Measurements from ENCODE around the gene CHST8. TPM values are rescaled to one million over a fixed set of nuclear protein-coding genes. Genes with fewer than 3 reads are reported as not detected.

Gene CHST8
- total RNA-seq, 1 experiment from 2014 or later = 33.5 TPM

- peaks cover 45% of the 10 kb centered on the region for H3K4me1 Mint-ChIP-seq
- H3K27me3 Mint-ChIP-seq (ENCODE audit: low read depth) = 0 out of 2 replicates have a peak, but pooled peaks cover 3% of the 10 kb centered on the region
- ChIA-PET POLR2A (interaction anchor here (0.6 to 3.6 kb wide), 7 partner anchors 18 to 1184 kb away, joined by 3 to 22 read pairs (median 4); no protein-coding TSS in a partner anchor), CTCF (interaction anchor here (0.6 to 2.6 kb wide), 43 partner anchors 9 to 570 kb away, joined by 3 to 53 read pairs (median 4); partner anchors contain the start of genes GPI and PEPD)
- H3K4me3 Mint-ChIP-seq = peak overlapping the region; percentile 68
- DNase-seq (ENCODE audit: low spot score) (peak; percentile 88), ATAC-seq (peak; percentile 66)
- no peak overlapping the region; the same call in 1 of the 2 replicates for H3K27ac Mint-ChIP-seq
- no peaks in the 10 kb centered on the region for H3K9me3 Mint-ChIP-seq
- peaks cover 4% of the 10 kb centered on the region for H3K36me3 Mint-ChIP-seq
- TF ChIP-seq TCF7 (CRISPR knock-in tag; IDR thresholded peaks at IDR 0.05; ENCODE audit: low read depth) (no peak), E2F4 (CRISPR knock-in tag; IDR thresholded peaks at IDR 0.05; ENCODE audit: borderline replicate concordance, low read depth) (no peak), SOX15 (CRISPR knock-in tag; IDR thresholded peaks at IDR 0.05) (no peak), ZNF317 (CRISPR knock-in tag; IDR thresholded peaks at IDR 0.05; ENCODE audit: borderline replicate concordance, low read depth) (no peak), NFYB (CRISPR knock-in tag; conservative IDR thresholded peaks at IDR 0.05; ENCODE audit: low read depth) (no peak), NR2C2 (CRISPR knock-in tag; IDR thresholded peaks at IDR 0.05) (no peak), RELA (CRISPR knock-in tag; IDR thresholded peaks at IDR 0.05; ENCODE audit: borderline replicate concordance) (no peak), RORB (CRISPR knock-in tag; IDR thresholded peaks at IDR 0.05) (no peak), JUN (CRISPR knock-in tag; IDR thresholded peaks at IDR 0.05) (no peak), ZNF416 (CRISPR knock-in tag; IDR thresholded peaks at IDR 0.05) (no peak), ELF4 (CRISPR knock-in tag; IDR thresholded peaks at IDR 0.05; ENCODE audit: low read depth) (no peak), NFE2L1 (CRISPR knock-in tag; IDR thresholded peaks at IDR 0.05) (no peak), STAT6 (CRISPR knock-in tag; conservative IDR thresholded peaks at IDR 0.05; ENCODE audit: low read depth) (no peak), SMAD4 (CRISPR knock-in tag; IDR thresholded peaks at IDR 0.05) (0 out of 2 replicates have a peak, but pooled peaks have one; percentile 23), NFATC4 (CRISPR knock-in tag; IDR thresholded peaks at IDR 0.05) (no peak), USF1 (CRISPR knock-in tag; IDR thresholded peaks at IDR 0.05) (0 out of 2 replicates have a peak, but pooled peaks have one; percentile 14), ATF2 (CRISPR knock-in tag; IDR thresholded peaks at IDR 0.05; ENCODE audit: borderline replicate concordance, low read depth) (no peak), IRF2 (CRISPR knock-in tag; IDR thresholded peaks at IDR 0.05; ENCODE audit: borderline replicate concordance, low read depth) (no peak), ZNF532 (CRISPR knock-in tag; IDR thresholded peaks at IDR 0.05; ENCODE audit: borderline replicate concordance) (no peak)
- TF ChIP-seq, protein P1, sequence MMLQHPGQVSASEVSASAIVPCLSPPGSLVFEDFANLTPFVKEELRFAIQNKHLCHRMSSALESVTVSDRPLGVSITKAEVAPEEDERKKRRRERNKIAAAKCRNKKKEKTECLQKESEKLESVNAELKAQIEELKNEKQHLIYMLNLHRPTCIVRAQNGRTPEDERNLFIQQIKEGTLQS (CRISPR knock-in tag; conservative IDR thresholded peaks at IDR 0.05) = no peak
- TF ChIP-seq, protein P2, sequence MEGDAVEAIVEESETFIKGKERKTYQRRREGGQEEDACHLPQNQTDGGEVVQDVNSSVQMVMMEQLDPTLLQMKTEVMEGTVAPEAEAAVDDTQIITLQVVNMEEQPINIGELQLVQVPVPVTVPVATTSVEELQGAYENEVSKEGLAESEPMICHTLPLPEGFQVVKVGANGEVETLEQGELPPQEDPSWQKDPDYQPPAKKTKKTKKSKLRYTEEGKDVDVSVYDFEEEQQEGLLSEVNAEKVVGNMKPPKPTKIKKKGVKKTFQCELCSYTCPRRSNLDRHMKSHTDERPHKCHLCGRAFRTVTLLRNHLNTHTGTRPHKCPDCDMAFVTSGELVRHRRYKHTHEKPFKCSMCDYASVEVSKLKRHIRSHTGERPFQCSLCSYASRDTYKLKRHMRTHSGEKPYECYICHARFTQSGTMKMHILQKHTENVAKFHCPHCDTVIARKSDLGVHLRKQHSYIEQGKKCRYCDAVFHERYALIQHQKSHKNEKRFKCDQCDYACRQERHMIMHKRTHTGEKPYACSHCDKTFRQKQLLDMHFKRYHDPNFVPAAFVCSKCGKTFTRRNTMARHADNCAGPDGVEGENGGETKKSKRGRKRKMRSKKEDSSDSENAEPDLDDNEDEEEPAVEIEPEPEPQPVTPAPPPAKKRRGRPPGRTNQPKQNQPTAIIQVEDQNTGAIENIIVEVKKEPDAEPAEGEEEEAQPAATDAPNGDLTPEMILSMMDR (IDR thresholded peaks at IDR 0.05) = peak; percentile 75
- TF ChIP-seq, protein P3, sequence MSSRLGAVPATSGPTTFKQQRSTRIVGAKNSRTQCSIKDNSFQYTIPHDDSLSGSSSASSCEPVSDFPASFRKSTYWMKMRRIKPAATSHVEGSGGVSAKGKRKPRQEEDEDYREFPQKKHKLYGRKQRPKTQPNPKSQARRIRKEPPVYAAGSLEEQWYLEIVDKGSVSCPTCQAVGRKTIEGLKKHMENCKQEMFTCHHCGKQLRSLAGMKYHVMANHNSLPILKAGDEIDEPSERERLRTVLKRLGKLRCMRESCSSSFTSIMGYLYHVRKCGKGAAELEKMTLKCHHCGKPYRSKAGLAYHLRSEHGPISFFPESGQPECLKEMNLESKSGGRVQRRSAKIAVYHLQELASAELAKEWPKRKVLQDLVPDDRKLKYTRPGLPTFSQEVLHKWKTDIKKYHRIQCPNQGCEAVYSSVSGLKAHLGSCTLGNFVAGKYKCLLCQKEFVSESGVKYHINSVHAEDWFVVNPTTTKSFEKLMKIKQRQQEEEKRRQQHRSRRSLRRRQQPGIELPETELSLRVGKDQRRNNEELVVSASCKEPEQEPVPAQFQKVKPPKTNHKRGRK (CRISPR knock-in tag; IDR thresholded peaks at IDR 0.05; ENCODE audit: borderline replicate concordance) = no peak
These were observed 173.8 kb downstream of the CHST8 start for GRCh38 chr19:33795370-33796163.

Measured in WTC11 (cell line).